HG02884 (cell line): Measurements from ENCODE around the gene HAPLN1.
"Not testable (repeated sequence)": the region's sequence is repeated elsewhere in the genome, so short reads cannot be mapped to it uniquely, and the experiment has no call there.

Experiments used
- ATAC-seq: cut with Tn5 transposase; IDR thresholded peaks from one replicate; pipeline ENCODE4 v1.9.1; 2021; ENCODE audit warnings: mild to moderate bottlenecking, moderate library complexity; ENCODE audit not compliant: unreplicated experiment

The HAPLN1 gene

GRCh38 chr5:83720836-83721537 lies at the start of gene HAPLN1:
HAPLN1 (minus strand) TSS chr5:83720855; CDS start chr5:83673523, 47,332 bp downstream.
- ATAC-seq = no peak

- no peak for ATAC-seq
These were observed 46.8 kb upstream of the HAPLN1 start for GRCh38 chr5:83767409-83767992.

DNA sequence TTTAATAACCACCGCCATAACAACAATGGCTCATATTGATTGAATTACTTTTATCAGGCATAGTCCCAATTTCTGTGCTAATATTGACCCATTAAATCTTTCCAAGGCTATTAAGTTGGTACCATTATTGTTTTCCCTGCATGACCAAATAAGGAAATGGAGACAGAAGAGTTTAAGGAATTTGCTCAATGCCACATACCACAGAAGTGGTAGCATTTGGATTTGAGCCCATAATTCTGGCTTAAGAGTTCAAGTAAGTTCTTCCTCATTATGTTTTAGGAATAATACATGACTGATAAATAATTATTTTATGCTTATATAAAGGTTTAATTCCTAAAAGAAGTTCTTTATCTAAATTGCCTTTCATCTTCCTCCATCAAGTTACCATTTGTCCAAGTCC lies 43.4 kb upstream of the HAPLN1 start:
- ATAC-seq = no peak

DNA sequence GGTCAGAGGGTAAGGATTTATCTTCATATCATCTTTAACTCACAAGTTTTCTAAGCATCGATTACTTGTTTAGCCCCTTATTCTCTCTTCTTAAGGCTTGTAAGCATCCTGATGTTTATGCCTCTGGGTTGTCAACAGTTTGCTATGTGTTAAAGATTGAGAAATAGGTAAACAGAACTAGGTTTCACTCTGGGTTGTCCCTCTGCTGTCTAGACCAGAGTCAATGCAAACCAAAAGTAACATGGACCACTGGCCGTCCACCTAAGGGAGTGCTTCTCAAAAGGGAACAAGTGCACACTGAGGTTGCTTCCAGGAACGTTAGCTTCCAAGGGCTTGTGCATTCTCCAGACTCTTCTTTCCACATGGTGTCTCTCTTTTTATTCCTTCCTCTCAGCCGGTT lies 39.9 kb upstream of the HAPLN1 start:
- no peak for ATAC-seq

- ATAC-seq = no peak
These were observed 32.0 kb upstream of the HAPLN1 start for GRCh38 chr5:83752700-83753099.

- ATAC-seq = no peak
These were observed 30.5 kb upstream of the HAPLN1 start for GRCh38 chr5:83751201-83751600.

DNA sequence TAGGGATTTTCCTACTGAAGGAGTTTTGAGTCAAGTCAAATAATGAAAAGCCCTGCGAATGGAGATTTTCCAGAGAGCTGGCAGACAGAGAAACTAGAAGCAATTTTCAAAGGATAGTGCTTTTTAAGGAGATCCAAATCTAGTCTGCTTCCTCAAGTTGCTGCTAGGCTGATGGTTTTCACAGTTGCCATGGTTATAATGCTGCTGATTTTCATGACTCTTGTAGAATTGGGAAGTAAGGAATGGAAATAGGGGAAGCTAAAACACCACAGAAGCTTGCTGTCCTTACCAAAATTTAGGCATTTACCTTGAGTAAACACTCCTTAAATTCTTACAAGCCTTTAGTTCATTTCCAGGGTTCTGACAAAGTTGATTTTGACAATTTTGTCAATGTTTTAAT lies 30.1 kb upstream of the HAPLN1 start:
- no peak for ATAC-seq

GRCh38 chr5:83745816-83746215 lies 25.2 kb upstream of the HAPLN1 start:
- ATAC-seq = no peak

DNA sequence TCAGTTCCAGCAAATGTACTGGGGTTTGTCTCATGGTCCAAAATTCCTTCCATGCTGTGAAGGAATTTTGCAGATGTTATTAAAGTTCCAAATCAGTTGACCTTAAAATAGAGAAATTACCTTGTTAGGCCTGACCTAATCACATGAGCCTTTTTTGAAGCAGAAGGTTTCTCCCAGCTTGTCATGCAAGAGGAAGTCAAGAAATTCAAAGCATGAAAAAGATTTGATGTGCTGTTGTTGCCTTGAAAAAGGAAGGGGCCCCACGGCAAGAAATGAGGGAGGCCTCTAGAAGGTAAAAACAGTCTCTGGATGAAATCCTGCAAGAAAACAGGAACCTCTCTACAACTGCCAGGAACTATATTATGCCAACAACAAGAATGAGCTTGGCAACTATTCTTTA lies 24.2 kb upstream of the HAPLN1 start:
- ATAC-seq = no peak

DNA sequence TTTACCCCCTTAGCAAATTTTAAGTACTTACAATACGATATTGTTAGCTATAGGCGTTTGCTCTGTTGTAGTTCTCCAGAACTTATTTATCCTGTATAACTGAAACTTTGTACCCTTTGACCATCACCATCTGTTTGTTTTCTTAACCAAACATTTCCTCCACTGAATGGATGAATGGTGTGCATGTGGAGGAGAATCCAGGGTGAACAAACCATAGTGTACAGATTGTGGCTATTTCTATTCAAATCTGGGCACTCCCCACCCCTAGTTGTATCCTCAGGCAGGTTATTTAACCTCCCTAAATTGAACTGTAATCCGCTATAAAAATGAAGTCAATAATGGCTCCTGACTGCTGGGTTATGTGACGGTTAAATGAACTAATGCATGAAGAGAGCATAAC lies 21.4 kb upstream of the HAPLN1 start:
- no peak for ATAC-seq

DNA sequence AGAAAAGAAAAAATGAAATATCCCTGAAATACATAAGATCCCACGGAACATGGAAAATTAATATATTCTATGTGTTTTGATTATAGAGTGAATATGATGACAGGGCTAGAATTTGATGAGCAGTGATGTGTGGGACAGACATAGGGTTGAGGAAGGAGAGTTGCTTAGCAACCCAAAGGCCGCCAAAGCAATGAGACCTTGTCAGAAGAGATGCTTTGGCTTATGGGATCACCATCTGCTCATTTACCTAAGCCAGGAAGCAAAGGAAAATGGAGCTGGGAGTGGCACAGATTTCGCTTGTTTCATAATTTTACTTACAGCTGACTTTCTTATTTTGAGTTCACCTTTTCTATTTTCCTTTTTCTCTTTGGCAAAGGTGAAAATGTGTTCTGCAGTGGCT lies 20.9 kb upstream of the HAPLN1 start:
- no peak for ATAC-seq

GRCh38 chr5:83740741-83741140 lies 20.1 kb upstream of the HAPLN1 start:
- ATAC-seq = peak; percentile 91

DNA sequence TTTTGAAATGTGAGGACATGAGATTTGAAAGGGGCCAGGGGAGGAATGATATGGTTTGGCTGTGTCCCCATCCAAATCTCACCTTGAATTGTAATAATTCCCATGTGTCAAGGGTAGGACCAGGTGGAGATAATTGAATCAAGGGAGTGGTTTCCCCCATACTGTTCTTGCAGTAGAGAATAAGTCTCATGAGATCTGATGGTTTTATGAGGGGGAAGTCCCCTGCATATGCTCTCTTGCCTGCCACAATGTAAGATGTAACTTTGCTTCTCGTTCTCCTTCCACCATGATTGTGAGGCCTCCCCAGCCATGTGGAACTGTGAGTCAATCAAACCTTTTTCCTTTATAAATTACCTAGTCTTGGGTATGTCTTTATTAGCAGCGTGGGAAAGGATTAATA lies 15.5 kb upstream of the HAPLN1 start:
- ATAC-seq = not testable (repeated sequence)

DNA sequence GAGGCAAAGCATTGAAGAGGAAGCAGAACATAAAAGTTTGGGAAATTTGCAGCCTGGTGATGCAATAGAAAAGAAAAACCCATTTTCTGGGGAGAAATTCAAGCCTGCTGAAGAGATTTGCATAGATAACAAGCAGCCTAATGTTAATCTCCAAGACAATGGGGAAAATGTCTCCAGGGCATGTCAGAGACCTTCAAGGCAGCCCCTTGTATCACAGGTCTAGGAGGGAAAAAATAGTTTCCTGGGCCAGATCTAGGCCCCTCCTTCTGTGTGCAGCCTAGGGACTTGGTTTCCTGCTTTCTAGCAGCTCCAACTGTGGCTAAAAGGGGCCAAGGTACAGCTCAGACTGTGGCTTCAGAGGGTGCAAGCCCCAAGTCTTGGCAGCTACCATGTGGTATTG lies 14.4 kb upstream of the HAPLN1 start:
- not testable (repeated sequence) for ATAC-seq

DNA sequence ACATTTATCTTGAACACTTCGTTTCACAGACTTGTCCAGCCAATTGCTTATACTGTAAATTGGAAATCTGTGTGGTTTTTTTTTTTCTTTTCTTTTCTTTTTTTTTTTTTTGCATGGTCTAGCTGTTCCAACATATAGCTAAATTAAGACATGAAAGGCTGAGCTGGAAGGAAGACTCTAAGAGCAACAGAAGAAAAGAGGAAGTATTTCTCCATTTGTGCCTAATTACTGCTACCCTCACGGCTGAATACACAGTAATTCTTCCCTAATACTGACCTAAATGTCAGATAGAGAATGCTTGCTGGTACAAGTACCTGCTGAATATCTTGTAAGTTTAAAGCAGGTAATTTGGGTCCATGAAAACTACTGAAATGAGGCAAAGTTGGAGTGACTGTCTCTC lies 11.0 kb upstream of the HAPLN1 start:
- ATAC-seq = peak; percentile 68

- ATAC-seq = no peak
These were observed 8.7 kb upstream of the HAPLN1 start for GRCh38 chr5:83729362-83729761.

- ATAC-seq = no peak
These were observed 6.3 kb upstream of the HAPLN1 start for GRCh38 chr5:83726912-83727311.

- no peak for ATAC-seq
These were observed 4.3 kb upstream of the HAPLN1 start for GRCh38 chr5:83724935-83725334.

DNA sequence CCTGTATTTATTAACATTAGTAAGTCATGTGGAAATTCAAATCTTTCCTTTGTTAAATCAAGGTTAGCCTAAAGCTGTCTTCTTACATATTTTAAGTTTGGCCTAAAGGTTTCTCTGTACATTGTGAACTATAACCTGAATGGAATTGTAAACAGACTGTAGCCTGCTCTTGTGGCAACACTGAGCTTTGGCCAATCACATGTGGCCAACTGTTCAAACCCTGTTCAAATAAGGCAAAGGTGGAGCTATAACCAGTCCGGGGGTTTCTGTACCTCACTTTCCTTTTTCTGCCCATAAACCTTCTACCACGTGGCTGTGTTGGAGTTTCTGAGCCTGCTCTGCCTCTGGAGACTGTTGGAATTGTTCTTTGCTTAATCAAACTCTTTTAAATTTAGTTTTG lies 3.3 kb upstream of the HAPLN1 start:
- no peak for ATAC-seq

GRCh38 chr5:83723031-83723430 lies 2.4 kb upstream of the HAPLN1 start:
- no peak for ATAC-seq

DNA sequence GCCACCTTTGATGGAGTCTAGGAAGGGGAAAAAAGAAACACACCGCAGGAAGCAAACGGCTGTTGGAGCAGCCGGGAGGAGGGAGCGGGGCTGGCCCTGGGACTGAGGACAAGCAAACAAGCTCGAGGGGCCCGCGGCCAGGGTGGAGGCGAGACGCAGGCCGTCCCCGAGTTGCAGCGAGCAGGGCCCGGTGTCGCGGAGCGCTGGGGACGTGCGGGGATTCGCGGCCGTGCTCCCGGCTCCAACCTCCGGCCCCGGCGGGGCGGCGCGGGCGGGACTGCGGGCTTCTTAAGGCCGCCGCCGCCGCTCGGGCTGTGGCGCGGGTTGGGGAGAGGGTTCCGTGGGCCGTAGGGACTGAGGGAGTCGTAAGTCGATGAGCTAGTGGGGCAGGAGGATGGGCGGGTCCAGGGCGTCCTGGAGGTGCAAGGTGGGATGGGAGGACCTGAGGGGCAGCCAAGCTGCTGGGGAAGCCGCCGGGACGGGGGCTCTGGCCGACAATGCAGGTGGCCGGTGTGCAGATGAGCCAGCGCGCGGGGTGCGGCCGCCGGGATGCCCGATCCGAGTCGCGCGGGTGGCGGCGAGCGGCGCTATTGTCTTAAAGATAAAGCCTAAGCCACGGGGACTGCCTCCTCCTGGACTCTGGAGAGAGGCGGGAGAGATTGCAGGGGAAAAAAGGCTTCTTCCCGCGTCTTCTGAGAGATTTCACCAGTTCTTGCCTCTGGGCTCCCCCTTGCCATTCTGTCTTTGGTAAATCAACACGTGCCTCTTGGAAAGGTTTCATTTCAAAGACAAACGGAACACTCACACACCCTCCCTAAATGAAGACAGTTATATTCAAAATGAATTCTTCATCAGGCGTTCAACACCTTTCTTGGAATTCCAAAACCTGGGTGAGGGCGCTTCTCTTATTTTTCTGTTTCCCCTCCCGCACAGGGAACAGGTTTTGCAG lies 1.6 kb upstream of the HAPLN1 start:
- ATAC-seq = peak; percentile 84
